Measurements from ENCODE around the gene PXK.
A peak's percentile ranks its signal among the peaks of the same experiment; 100 is the strongest.
"Not testable (repeated sequence)": the region's sequence is repeated elsewhere in the genome, so short reads cannot be mapped to it uniquely, and the experiment has no call there.

The PXK gene

GRCh38 chr3:58332575-58333188 lies at the start of gene PXK:
Gene PXK (plus strand): TSS chr3:58332892. CDS start chr3:58332989, 97 bp downstream.
- DNase-seq: peak; percentile 72 to 73

GRCh38 chr3:58285334-58285733 lies 47.4 kb upstream of the PXK start:
- no peak for DNase-seq

- DNase-seq: no peak
Measured at GRCh38 chr3:58287354-58287753, 45.3 kb upstream of the PXK start.

GRCh38 chr3:58288011-58288728 lies 44.5 kb upstream of the PXK start:
- DNase-seq: no peak

GRCh38 chr3:58288964-58289613 lies 43.6 kb upstream of the PXK start:
- DNase-seq: not testable (repeated sequence)

- DNase-seq: not testable (repeated sequence)
Measured at GRCh38 chr3:58290446-58290845, 42.2 kb upstream of the PXK start.

- no peak for DNase-seq
Measured at GRCh38 chr3:58291671-58292338, 40.9 kb upstream of the PXK start.

- no peak for DNase-seq
Measured at GRCh38 chr3:58292866-58293265, 39.8 kb upstream of the PXK start.

GRCh38 chr3:58293516-58293915 lies 39.2 kb upstream of the PXK start:
- DNase-seq: no peak

- no peak for DNase-seq
Measured at GRCh38 chr3:58296269-58296668, 36.4 kb upstream of the PXK start.

GRCh38 chr3:58296843-58297242 lies 35.8 kb upstream of the PXK start:
- DNase-seq: no peak

- no peak for DNase-seq
Measured at GRCh38 chr3:58298190-58298589, 34.5 kb upstream of the PXK start.

- no peak for DNase-seq
Measured at GRCh38 chr3:58299075-58299474, 33.6 kb upstream of the PXK start.

- no peak for DNase-seq
Measured at GRCh38 chr3:58299839-58300516, 32.7 kb upstream of the PXK start.

- peak; percentile 98 to 99 for DNase-seq
Measured at GRCh38 chr3:58305882-58306711, 26.6 kb upstream of the PXK start, which contains the start of the genes HTD2 and RPP14. Gene HTD2 (plus strand): TSS chr3:58306520. CDS start chr3:58317614, 11,094 bp downstream. Gene RPP14 (plus strand): TSS chr3:58306245. CDS start chr3:58310330, 4,085 bp downstream.

GRCh38 chr3:58307639-58308215 lies 25.0 kb upstream of the PXK start:
- DNase-seq: peak; percentile 42 to 50

GRCh38 chr3:58308728-58309127 lies 24.0 kb upstream of the PXK start:
- no peak for DNase-seq

- no peak for DNase-seq
Measured at GRCh38 chr3:58317811-58318210, 14.9 kb upstream of the PXK start.

- DNase-seq: no peak
Measured at GRCh38 chr3:58321791-58322190, 10.9 kb upstream of the PXK start.

- DNase-seq: no peak
Measured at GRCh38 chr3:58322793-58323192, 9.9 kb upstream of the PXK start.

Data from activated CD4-positive, alpha-beta T cell treated with anti-CD3 and anti-CD28 coated beads for 4 hours (primary cell).